Lower lobe of right lung (tissue), 2 donors: ENCODE data around the gene PRPSAP1. TPM values are rescaled to one million over a fixed set of nuclear protein-coding genes. Genes with fewer than 3 reads are reported as not detected.

Experiments used
- ATAC-seq, 2 donors: fragments of 200-7000 bp; cut with Tn5 transposase; one replicate each; pipeline ENCODE4 v1.9.1; 2020 to 2022; ENCODE audit warnings: mild to moderate bottlenecking in 2 of 2, moderate library complexity in 2 of 2
- DNase-seq: peaks from one replicate; pipeline ENCODE4 v3.0.0-alpha.2; 2020
- H3K27ac ChIP-seq: fragments of 200-600 bp; one replicate; pipeline ENCODE4 v1.8.0; 2022
- H3K27me3 ChIP-seq: fragments of 200-600 bp; one replicate; pipeline ENCODE4 v1.8.0; 2022; ENCODE audit warnings: low read depth
- H3K36me3 ChIP-seq: fragments of 200-600 bp; one replicate; pipeline ENCODE4 v1.8.0; 2022; ENCODE audit warnings: mild to moderate bottlenecking
- H3K4me1 ChIP-seq: fragments of 200-600 bp; one replicate; pipeline ENCODE4 v1.8.0; 2022
- H3K4me3 ChIP-seq: fragments of 200-600 bp; one replicate; pipeline ENCODE4 v1.8.0; 2022; ENCODE audit warnings: mild to moderate bottlenecking
- H3K9me3 ChIP-seq: fragments of 200-600 bp; one replicate; pipeline ENCODE4 v1.8.0; 2022
- intact Hi-C: fragments of 100-400 bp; cut with DNase I; formaldehyde crosslinking; loops from one replicate; pipeline ENCODE4 v1.11.0; 2022
- total RNA-seq: library from RNA; stranded (reverse); fragmentation: NEBNext Ultra II Directional; extraction: Animal tissue kit (Norgen Biotek cat#: 25700); gene quantifications from one replicate; pipeline ENCODE4 v1.2.1, GENCODE V29; 2021
- TF ChIP-seq, protein P1 (sequence below): fragments of 200-600 bp; IDR thresholded peaks from one replicate; pipeline ENCODE4 v1.8.0; 2022; ENCODE audit warnings: antibody characterized with exemption, mild to moderate bottlenecking
- donor health status: DM: no; HTN: yes; CAD: no; lungs with severe emphysema.

The PRPSAP1 gene
- total RNA-seq, 1 donor from 2014 or later: 70.4 TPM

GRCh38 chr17:76343106-76343505 is 10.6 kb downstream of the PRPSAP1 start:
- H3K4me1 ChIP-seq: no peaks in the 10 kb centered on the region
- H3K9me3 ChIP-seq: no peaks in the 10 kb centered on the region
- peaks cover 59% of the 10 kb centered on the region for H3K36me3 ChIP-seq
- H3K27me3 ChIP-seq: no peaks in the 10 kb centered on the region
- TF ChIP-seq, protein P1, sequence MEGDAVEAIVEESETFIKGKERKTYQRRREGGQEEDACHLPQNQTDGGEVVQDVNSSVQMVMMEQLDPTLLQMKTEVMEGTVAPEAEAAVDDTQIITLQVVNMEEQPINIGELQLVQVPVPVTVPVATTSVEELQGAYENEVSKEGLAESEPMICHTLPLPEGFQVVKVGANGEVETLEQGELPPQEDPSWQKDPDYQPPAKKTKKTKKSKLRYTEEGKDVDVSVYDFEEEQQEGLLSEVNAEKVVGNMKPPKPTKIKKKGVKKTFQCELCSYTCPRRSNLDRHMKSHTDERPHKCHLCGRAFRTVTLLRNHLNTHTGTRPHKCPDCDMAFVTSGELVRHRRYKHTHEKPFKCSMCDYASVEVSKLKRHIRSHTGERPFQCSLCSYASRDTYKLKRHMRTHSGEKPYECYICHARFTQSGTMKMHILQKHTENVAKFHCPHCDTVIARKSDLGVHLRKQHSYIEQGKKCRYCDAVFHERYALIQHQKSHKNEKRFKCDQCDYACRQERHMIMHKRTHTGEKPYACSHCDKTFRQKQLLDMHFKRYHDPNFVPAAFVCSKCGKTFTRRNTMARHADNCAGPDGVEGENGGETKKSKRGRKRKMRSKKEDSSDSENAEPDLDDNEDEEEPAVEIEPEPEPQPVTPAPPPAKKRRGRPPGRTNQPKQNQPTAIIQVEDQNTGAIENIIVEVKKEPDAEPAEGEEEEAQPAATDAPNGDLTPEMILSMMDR: no peak
- no peak overlapping the region for H3K4me3 ChIP-seq
- intact Hi-C loops: no loop called here
- no peak for ATAC-seq
- no peak for DNase-seq
- no peak overlapping the region for H3K27ac ChIP-seq

DNA sequence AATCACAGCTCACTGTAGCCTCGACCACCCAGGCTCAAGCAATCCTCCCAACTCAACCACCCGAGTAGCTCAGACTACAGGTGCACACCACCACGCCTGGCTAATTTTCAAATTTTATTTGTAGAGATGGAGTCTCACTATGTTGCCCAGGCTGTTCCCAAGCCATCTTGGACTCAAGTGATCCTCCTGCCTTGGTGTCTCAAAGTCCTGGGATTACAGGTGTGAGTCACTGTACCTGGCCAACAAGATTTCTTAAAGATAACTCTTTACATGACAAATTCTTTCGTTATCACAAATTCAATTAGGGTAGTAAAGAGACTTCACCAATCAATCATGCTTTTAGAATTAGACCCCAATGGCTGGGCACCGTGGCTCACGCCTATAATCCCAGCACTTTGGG is 12.4 kb downstream of the PRPSAP1 start:
- DNase-seq: no peak
- TF ChIP-seq, protein P1: no peak
- intact Hi-C loops: no loop called here
- no peak for ATAC-seq
- Histone ChIP-seq H3K27me3 (no peaks in the 10 kb centered on the region), H3K4me3 (no peak overlapping the region), H3K4me1 (no peaks in the 10 kb centered on the region), H3K9me3 (no peaks in the 10 kb centered on the region), H3K36me3 (peaks cover 41% of the 10 kb centered on the region), H3K27ac (no peak overlapping the region)

DNA sequence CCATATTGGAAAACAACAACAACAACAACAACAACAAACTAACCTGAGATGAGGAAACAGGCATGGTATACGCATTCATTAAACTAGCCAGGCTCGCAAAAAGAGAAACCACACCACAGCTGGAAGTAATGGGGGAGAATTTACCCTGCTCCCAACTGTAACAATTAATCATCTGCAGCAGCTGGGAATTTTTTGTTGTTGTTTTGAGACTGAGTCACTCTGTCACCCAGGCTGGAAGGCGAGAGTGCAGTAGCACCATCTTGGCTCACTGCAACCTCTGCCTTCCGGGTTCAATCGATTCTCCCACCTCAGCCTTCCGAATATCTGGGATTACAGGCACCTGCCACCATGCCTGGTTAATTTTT is 16.3 kb downstream of the PRPSAP1 start:
- ATAC-seq (no peak), DNase-seq (no peak)
- intact Hi-C loops: no loop called here
- TF ChIP-seq, protein P1: no peak
- Histone ChIP-seq H3K4me1 (no peaks in the 10 kb centered on the region), H3K27ac (no peak overlapping the region), H3K36me3 (peaks cover 10% of the 10 kb centered on the region), H3K27me3 (no peaks in the 10 kb centered on the region), H3K9me3 (no peaks in the 10 kb centered on the region), H3K4me3 (no peak overlapping the region)

- intact Hi-C loops: no loop called here
- H3K36me3 ChIP-seq: peaks cover 10% of the 10 kb centered on the region
- H3K27me3 ChIP-seq: no peaks in the 10 kb centered on the region
- H3K4me3 ChIP-seq: no peak overlapping the region
- H3K9me3 ChIP-seq: no peaks in the 10 kb centered on the region
- no peaks in the 10 kb centered on the region for H3K4me1 ChIP-seq
- no peak overlapping the region for H3K27ac ChIP-seq
- DNase-seq: no peak
- no peak for ATAC-seq
- TF ChIP-seq, protein P1: no peak
Measured at GRCh38 chr17:76336756-76337412, 16.8 kb downstream of the PRPSAP1 start.

- Histone ChIP-seq H3K4me1 (no peaks in the 10 kb centered on the region), H3K36me3 (peaks cover 14% of the 10 kb centered on the region), H3K9me3 (no peaks in the 10 kb centered on the region), H3K4me3 (no peak overlapping the region), H3K27me3 (no peaks in the 10 kb centered on the region), H3K27ac (no peak overlapping the region)
- intact Hi-C loops: no loop called here
- TF ChIP-seq, protein P1: no peak
- DNase-seq (no peak), ATAC-seq (no peak)
Measured at GRCh38 chr17:76335716-76336381, 17.9 kb downstream of the PRPSAP1 start.
